SKM-1 treated with dmso at 0.1 percent for 144 hours (cell line): ENCODE measurements around the gene ATXN2L.
"Not testable (repeated sequence)": the region's sequence is repeated elsewhere in the genome, so short reads cannot be mapped to it uniquely, and the experiment has no call there.

Experiments used
- DNase-seq: peaks from one replicate; lab custom pipeline; 2025; ENCODE audit not compliant: unreplicated experiment; lab: John Stamatoyannopoulos, UW

Gene ATXN2L

GRCh38 chr16:28869201-28869600 lies 46.4 kb downstream of the ATXN2L start:
- no peak for DNase-seq

GRCh38 chr16:28872952-28873351 lies 50.2 kb downstream of the ATXN2L start:
- DNase-seq, result no peak

GRCh38 chr16:28873543-28874201 lies 50.9 kb downstream of the ATXN2L start:
- DNase-seq, result peak; percentile 15

- DNase-seq, result no peak
These were observed 51.6 kb downstream of the ATXN2L start for GRCh38 chr16:28874406-28874805.

- DNase-seq, result no peak
These were observed 52.6 kb downstream of the ATXN2L start for GRCh38 chr16:28875134-28876018.

- no peak for DNase-seq
These were observed 53.3 kb downstream of the ATXN2L start for GRCh38 chr16:28876019-28876659.

GRCh38 chr16:28876973-28877654 lies 54.3 kb downstream of the ATXN2L start:
- no peak for DNase-seq

GRCh38 chr16:28877655-28878000 lies 54.8 kb downstream of the ATXN2L start:
- no peak for DNase-seq

GRCh38 chr16:28878083-28878926 lies 55.5 kb downstream of the ATXN2L start, which contains the start of gene ATP2A1:
TSS of gene ATP2A1 (plus strand) at chr16:28878488. CDS start at chr16:28878672, 184 bp downstream.
- DNase-seq, result no peak

- DNase-seq, result no peak
These were observed 56.6 kb downstream of the ATXN2L start for GRCh38 chr16:28879261-28879840.

GRCh38 chr16:28879841-28880588 lies 57.2 kb downstream of the ATXN2L start:
- peak; percentile 84 for DNase-seq

- DNase-seq, result no peak
These were observed 57.8 kb downstream of the ATXN2L start for GRCh38 chr16:28880589-28880915.

- no peak for DNase-seq
These were observed 58.2 kb downstream of the ATXN2L start for GRCh38 chr16:28880955-28881354.

- not testable (repeated sequence) for DNase-seq
These were observed 58.8 kb downstream of the ATXN2L start for GRCh38 chr16:28881565-28881964.

- peak; percentile 9 for DNase-seq
These were observed 59.9 kb downstream of the ATXN2L start for GRCh38 chr16:28882551-28883160.

- no peak for DNase-seq
These were observed 60.6 kb downstream of the ATXN2L start for GRCh38 chr16:28883221-28883996.

GRCh38 chr16:28884045-28884444 lies 61.2 kb downstream of the ATXN2L start:
- no peak for DNase-seq
